Measurements from ENCODE around the gene SULT2B1.

SULT2B1 gene

GRCh38 chr19:48634424-48635262 is 82.7 kb downstream of the SULT2B1 start:
- peak; percentile 91 for DNase-seq (ENCODE audit: low spot score)

GRCh38 chr19:48635263-48635965 is 83.4 kb downstream of the SULT2B1 start:
- DNase-seq (ENCODE audit: low spot score): peak; percentile 73

GRCh38 chr19:48635966-48636858 is 84.2 kb downstream of the SULT2B1 start:
- peak; percentile 23 for DNase-seq (ENCODE audit: low spot score)

- peak; percentile 58 for DNase-seq (ENCODE audit: low spot score)
Measured at GRCh38 chr19:48636859-48637448, 85.0 kb downstream of the SULT2B1 start, which contains the start of gene DBP. Gene DBP (minus strand): TSS chr19:48637379. CDS start chr19:48636994, 385 bp downstream.

- peak; percentile 97 for DNase-seq (ENCODE audit: low spot score)
Measured at GRCh38 chr19:48637449-48637947, 85.5 kb downstream of the SULT2B1 start.

GRCh38 chr19:48637948-48638830 is 86.2 kb downstream of the SULT2B1 start:
- peak; percentile 94 for DNase-seq (ENCODE audit: low spot score)

- peak; percentile 5 for DNase-seq (ENCODE audit: low spot score)
Measured at GRCh38 chr19:48638831-48639381, 86.9 kb downstream of the SULT2B1 start.

GRCh38 chr19:48639483-48640375 is 87.8 kb downstream of the SULT2B1 start:
- no peak for DNase-seq (ENCODE audit: low spot score)

GRCh38 chr19:48641850-48642249 is 89.9 kb downstream of the SULT2B1 start:
- no peak for DNase-seq (ENCODE audit: low spot score)

- no peak for DNase-seq (ENCODE audit: low spot score)
Measured at GRCh38 chr19:48642862-48643261, 90.9 kb downstream of the SULT2B1 start.

GRCh38 chr19:48644355-48644754 is 92.4 kb downstream of the SULT2B1 start:
- no peak for DNase-seq (ENCODE audit: low spot score)

GRCh38 chr19:48644839-48645619 is 93.1 kb downstream of the SULT2B1 start:
- peak; percentile 74 for DNase-seq (ENCODE audit: low spot score)

- no peak for DNase-seq (ENCODE audit: low spot score)
Measured at GRCh38 chr19:48645620-48646000, 93.6 kb downstream of the SULT2B1 start.

GRCh38 chr19:48646001-48646721 is 94.2 kb downstream of the SULT2B1 start, which contains the start of gene CA11:
Gene CA11 (minus strand): TSS chr19:48646187. CDS start chr19:48645632, 555 bp downstream.
- peak; percentile 91 for DNase-seq (ENCODE audit: low spot score)

- DNase-seq (ENCODE audit: low spot score): no peak
Measured at GRCh38 chr19:48646722-48647216, 94.8 kb downstream of the SULT2B1 start.

GRCh38 chr19:48648134-48648533 is 96.2 kb downstream of the SULT2B1 start:
- no peak for DNase-seq (ENCODE audit: low spot score)
